Left hindlimb (tissue), 1 donor: ENCODE results near the gene PRKCH.
"Not testable (repeated sequence)": the region's sequence is repeated elsewhere in the genome, so short reads cannot be mapped to it uniquely, and the experiment has no call there.

Source experiments
- DNase-seq: peaks from one replicate; pipeline ENCODE4 v3.0.0-alpha.2; 2018

Gene PRKCH

GRCh38 chr14:61308701-61309100 lies 12.7 kb upstream of the PRKCH start:
- not testable (repeated sequence) for DNase-seq

- DNase-seq, result no peak
Measured at GRCh38 chr14:61315313-61315712, 6.1 kb upstream of the PRKCH start.

GRCh38 chr14:61319086-61319485 lies 2.3 kb upstream of the PRKCH start:
- DNase-seq, result no peak

- DNase-seq, result no peak
Measured at GRCh38 chr14:61319706-61320105, 1.7 kb upstream of the PRKCH start.

- not testable (repeated sequence) for DNase-seq
Measured at GRCh38 chr14:61320170-61320569, 1.2 kb upstream of the PRKCH start.

- no peak for DNase-seq
Measured at GRCh38 chr14:61320806-61321384, 484 bp upstream of the PRKCH start.

GRCh38 chr14:61322011-61322798 lies 826 bp downstream of the PRKCH start:
- DNase-seq, result no peak

- DNase-seq, result no peak
Measured at GRCh38 chr14:61322799-61323290, 1.5 kb downstream of the PRKCH start.

GRCh38 chr14:61323970-61324369 lies 2.6 kb downstream of the PRKCH start:
- no peak for DNase-seq

GRCh38 chr14:61325166-61325565 lies 3.8 kb downstream of the PRKCH start:
- no peak for DNase-seq

- DNase-seq, result no peak
Measured at GRCh38 chr14:61326146-61326545, 4.8 kb downstream of the PRKCH start.

- peak; percentile 54 for DNase-seq
Measured at GRCh38 chr14:61326847-61327246, 5.5 kb downstream of the PRKCH start.

- DNase-seq, result no peak
Measured at GRCh38 chr14:61328626-61329262, 7.4 kb downstream of the PRKCH start.

- DNase-seq, result no peak
Measured at GRCh38 chr14:61329478-61330051, 8.2 kb downstream of the PRKCH start.

GRCh38 chr14:61330511-61330910 lies 9.1 kb downstream of the PRKCH start:
- DNase-seq, result no peak

- DNase-seq, result no peak
Measured at GRCh38 chr14:61331992-61332657, 10.7 kb downstream of the PRKCH start.

GRCh38 chr14:61332658-61333029 lies 11.3 kb downstream of the PRKCH start:
- DNase-seq, result no peak

- DNase-seq, result no peak
Measured at GRCh38 chr14:61333087-61333486, 11.7 kb downstream of the PRKCH start.

GRCh38 chr14:61334197-61334701 lies 12.9 kb downstream of the PRKCH start:
- no peak for DNase-seq

GRCh38 chr14:61335049-61335448 lies 13.7 kb downstream of the PRKCH start:
- DNase-seq, result no peak

- DNase-seq, result no peak
Measured at GRCh38 chr14:61335671-61336275, 14.4 kb downstream of the PRKCH start.

GRCh38 chr14:61337893-61338292 lies 16.5 kb downstream of the PRKCH start:
- no peak for DNase-seq
